CD4-positive, alpha-beta T cell treated with Interleukin-15 for 4 hours (primary cell): Measurements from ENCODE around the gene C2CD4A.
A peak's percentile ranks its signal among the peaks of the same experiment; 100 is the strongest.

ENCODE experiments used
- DNase-seq: peaks from one replicate; pipeline ENCODE4 v3.0.0-alpha.2; 2020; ENCODE audit warnings: low spot score

The C2CD4A gene

GRCh38 chr15:62060113-62060895 is 6.5 kb upstream of the C2CD4A start, which contains the start of gene VPS13C:
VPS13C (minus strand) TSS chr15:62060447; CDS start chr15:62060374, 73 bp downstream.
- peak; percentile 93 for DNase-seq

GRCh38 chr15:62060896-62061280 is 5.9 kb upstream of the C2CD4A start:
- DNase-seq = no peak

- DNase-seq = no peak
Measured at GRCh38 chr15:62063825-62064635, 2.7 kb upstream of the C2CD4A start.

- DNase-seq = no peak
Measured at GRCh38 chr15:62067448-62068044, 769 bp downstream of the C2CD4A start.

GRCh38 chr15:62068071-62068809 is 1.5 kb downstream of the C2CD4A start:
- DNase-seq = no peak

- no peak for DNase-seq
Measured at GRCh38 chr15:62068810-62069167, 2.0 kb downstream of the C2CD4A start.

DNA sequence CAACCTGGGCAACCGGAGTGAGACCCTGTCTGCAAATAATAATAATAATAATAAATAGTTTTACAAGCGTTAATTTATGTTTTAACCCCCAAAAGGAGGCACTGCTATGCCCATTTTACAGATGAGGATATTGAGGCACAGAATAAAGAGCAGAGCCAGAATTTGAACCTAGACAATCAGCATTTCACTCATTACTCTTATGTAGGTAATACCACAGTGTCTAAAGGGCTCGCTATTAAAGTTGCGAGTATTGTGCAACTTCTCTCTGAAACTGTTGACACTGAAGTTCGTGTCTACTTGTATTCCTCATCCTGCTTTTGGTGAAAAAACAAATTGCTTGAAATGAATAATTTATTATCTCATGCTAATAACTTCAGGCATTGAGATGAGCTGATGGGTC is 2.8 kb downstream of the C2CD4A start:
- no peak for DNase-seq

- peak; percentile 51 for DNase-seq
Measured at GRCh38 chr15:62071711-62072308, 5.0 kb downstream of the C2CD4A start.

DNA sequence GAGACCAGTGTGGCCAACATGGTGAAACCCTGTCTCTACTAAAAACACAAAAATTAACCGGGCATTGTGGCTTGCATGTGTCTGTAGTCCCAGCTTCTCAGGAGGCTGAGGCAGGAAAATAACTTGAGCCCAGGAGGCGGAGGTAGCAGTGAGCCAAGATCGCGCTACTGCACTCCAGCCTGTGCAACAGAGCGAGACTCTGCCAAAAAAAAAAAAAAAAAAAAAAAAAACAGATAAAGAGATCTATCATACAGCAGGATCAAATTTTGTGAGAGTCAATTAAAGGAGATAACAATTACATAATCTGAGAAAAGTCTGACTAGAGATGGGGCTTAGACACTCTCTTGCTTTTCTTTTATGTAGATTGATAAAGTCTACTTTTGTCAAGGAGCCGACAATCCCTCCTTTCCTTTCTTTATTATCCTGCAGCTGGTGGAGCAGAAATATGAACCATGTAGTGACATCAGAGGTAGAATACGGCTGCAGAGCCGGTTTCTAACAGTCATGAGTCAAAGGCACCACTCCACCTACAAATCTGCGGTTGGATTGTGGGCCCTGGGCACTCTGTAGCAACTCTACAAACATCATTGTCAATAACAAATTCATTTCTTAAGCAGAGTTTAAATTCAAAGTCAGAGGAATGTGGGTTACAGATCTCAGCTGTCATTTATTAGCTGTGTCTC is 9.0 kb downstream of the C2CD4A start:
- no peak for DNase-seq

GRCh38 chr15:62079594-62079993 is 12.8 kb downstream of the C2CD4A start:
- DNase-seq = no peak

- DNase-seq = no peak
Measured at GRCh38 chr15:62083194-62084154, 16.7 kb downstream of the C2CD4A start.

DNA sequence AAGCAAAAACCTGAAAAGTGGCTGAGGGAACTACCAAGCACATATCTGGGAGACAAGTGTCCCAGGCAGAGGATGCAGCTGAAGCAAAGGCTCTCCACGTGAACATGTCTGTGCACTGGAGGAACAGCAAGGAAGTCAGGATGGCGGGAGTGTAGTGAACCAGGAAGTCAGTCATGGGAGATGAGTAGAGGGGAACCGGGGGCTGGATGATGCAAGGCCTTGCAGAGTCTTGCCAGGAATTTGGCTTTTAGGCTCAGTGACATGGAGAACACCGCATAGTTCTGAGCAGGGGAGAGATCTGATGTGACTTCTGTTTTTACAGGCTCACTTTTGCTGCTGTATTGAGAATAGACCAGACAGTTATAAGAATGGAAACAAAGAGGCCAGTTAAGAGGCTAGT is 19.0 kb downstream of the C2CD4A start:
- DNase-seq = no peak

DNA sequence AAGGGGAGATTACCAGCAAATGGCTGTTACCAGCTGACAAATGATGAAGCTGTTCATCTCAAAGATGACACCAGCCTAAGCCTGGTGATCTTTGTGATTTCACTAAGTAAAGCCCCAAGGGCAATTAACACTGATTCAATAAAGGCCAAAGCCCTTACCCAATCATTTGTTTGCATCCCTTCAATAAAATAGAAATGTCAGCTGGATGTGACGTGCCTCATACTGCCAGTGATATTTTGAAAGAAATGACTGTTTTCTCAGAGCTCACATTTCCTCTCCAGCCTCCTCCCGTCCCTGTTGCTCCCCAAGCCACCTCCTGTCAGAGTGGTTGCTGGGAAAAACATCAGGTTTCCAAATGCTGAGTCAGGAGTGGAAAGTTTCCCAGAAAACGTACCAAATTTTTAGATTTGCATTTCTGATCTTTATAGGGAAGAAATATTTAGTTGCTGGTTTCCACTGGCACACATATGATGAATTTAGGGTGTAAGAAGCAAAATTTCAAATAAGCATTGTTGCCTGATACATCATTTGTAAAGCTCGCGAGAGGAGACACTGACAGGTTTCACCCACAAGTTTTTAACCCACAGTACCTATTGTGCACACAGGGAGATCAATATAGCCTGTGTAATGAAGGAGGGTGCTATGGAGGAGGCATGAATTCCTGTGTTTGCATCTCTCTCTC is 21.0 kb downstream of the C2CD4A start:
- DNase-seq = no peak

GRCh38 chr15:62088353-62088693 is 21.5 kb downstream of the C2CD4A start:
- no peak for DNase-seq

GRCh38 chr15:62089616-62090015 is 22.8 kb downstream of the C2CD4A start:
- no peak for DNase-seq

GRCh38 chr15:62090988-62091387 is 24.2 kb downstream of the C2CD4A start:
- no peak for DNase-seq

DNA sequence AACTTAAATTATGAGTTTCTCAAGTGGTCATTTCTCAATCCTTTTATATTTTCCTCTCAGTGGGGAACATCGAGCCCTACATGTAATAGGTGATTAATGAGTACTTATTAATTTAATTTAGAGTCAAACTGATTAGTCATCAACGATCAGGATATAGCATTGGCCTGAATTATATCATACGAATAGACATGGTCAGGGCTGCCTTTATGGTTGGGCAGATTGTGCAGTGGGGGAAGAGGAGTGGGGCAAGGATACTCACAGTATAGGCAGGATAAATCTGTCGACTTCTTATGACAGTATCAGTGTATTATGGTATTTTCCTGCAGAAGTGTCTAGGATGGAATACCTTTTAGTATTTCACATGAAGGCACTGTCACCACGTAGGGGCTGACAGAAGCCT is 27.0 kb downstream of the C2CD4A start:
- no peak for DNase-seq

GRCh38 chr15:62094388-62094787 is 27.6 kb downstream of the C2CD4A start:
- no peak for DNase-seq

- no peak for DNase-seq
Measured at GRCh38 chr15:62099094-62099601, 32.4 kb downstream of the C2CD4A start.
